ENCODE measurements around the gene ZNF878.

GRCh38 chr19:12015753-12016116 lies 37.0 kb downstream of the ZNF878 start:
- no peak for TF ChIP-seq POLR2AphosphoS5 (IDR thresholded peaks at IDR 0.05; ENCODE audit: low read depth)
- no peak for TF ChIP-seq CTCF (IDR thresholded peaks at IDR 0.05; ENCODE audit: insufficient read depth, low read length)

Data from HL-60 (cell line).